K562 (cell line): ENCODE measurements around the gene USP15. TPM values are rescaled to one million over a fixed set of nuclear protein-coding genes. Genes with fewer than 3 reads are reported as not detected.

Source experiments
- ASH1L ChIP-seq: fragments of 450-650 bp; IDR thresholded peaks from 2 replicates; pipeline ENCODE4 v1.6.1; 2018; ENCODE audit warnings: borderline replicate concordance, mild to moderate bottlenecking, low read depth; ENCODE audit not compliant: partially characterized antibody
- DACH1 ChIP-seq: fragments of 450-650 bp; IDR thresholded peaks from 2 replicates; pipeline ENCODE4 v1.6.1; 2018; ENCODE audit not compliant: partially characterized antibody
- FOXK1 ChIP-seq: sonication (generic); formaldehyde crosslinking; IDR thresholded peaks from 2 replicates; pipeline ENCODE4 v1.8.0; 2022; ENCODE audit warnings: missing genetic modification reagents, mild to moderate bottlenecking, borderline replicate concordance
- HDGF ChIP-seq: fragments of 450-650 bp; IDR thresholded peaks from 2 replicates; pipeline ENCODE4 v1.6.1; 2016
- JUN ChIP-seq, 2 experiments: sonication (generic) in 1 of 2; formaldehyde crosslinking in 1 of 2; IDR thresholded peaks; 2 replicates each; pipeline versions ENCODE4 v1.6.1 to v1.8.0; 2012 to 2022; ENCODE audit warnings: borderline replicate concordance in 2 of 2, mild to moderate bottlenecking in 2 of 2, improper control_type of control experiment in 1 of 2, low read depth in 1 of 2, low read length in 1 of 2, missing genetic modification reagents in 1 of 2
- MECOM ChIP-seq: fragments of 250-450 bp; sonication (Bioruptor Pico); IDR thresholded peaks from 2 replicates; pipeline ENCODE4 v1.8.0; 2022; ENCODE audit warnings: inconsistent platforms
- NFRKB ChIP-seq: fragments of 450-650 bp; IDR thresholded peaks from 2 replicates; pipeline ENCODE4 v1.6.1; 2016; ENCODE audit warnings: low read depth
- NR2C1 ChIP-seq, 2 experiments: fragments of 450-650 bp; IDR thresholded peaks; 2 replicates each; pipeline ENCODE4 v1.6.1; 2017; ENCODE audit warnings: mild to moderate bottlenecking in 2 of 2, antibody characterized with exemption in 1 of 2, inconsistent platforms in 1 of 2, missing compliant biosample characterization in 1 of 2, missing genetic modification characterization in 1 of 2
- NR2F6 ChIP-seq: fragments of 450-650 bp; formaldehyde crosslinking; IDR thresholded peaks from 2 replicates; pipeline ENCODE4 v1.4.0; 2020; ENCODE audit warnings: mild to moderate bottlenecking
- PRPF4 ChIP-seq: fragments of 200-400 bp; formaldehyde crosslinking; IDR thresholded peaks from one replicate; pipeline ENCODE4 v1.6.1; 2017; ENCODE audit warnings: low read length, low read depth, mild to moderate bottlenecking; ENCODE audit not compliant: insufficient read depth, poor library complexity, severe bottlenecking
- PYGO2 ChIP-seq: fragments of 450-650 bp; IDR thresholded peaks from 2 replicates; pipeline ENCODE4 v1.6.1; 2016; ENCODE audit warnings: mild to moderate bottlenecking, missing genetic modification characterization, moderate library complexity, missing compliant biosample characterization
- RBM39 ChIP-seq: fragments of 200-400 bp; formaldehyde crosslinking; optimal IDR thresholded peaks from 2 replicates; pipeline ENCODE3; 2018; ENCODE audit warnings: low read depth, low read length
- SIX5 ChIP-seq, 2 experiments: IDR thresholded peaks; 2 replicates each; pipeline ENCODE4 v1.6.1; 2011; ENCODE audit warnings: low read length in 2 of 2, borderline replicate concordance in 1 of 2, low read depth in 1 of 2, mild to moderate bottlenecking in 1 of 2, moderate library complexity in 1 of 2; ENCODE audit not compliant: insufficient read depth in 1 of 2
- ZC3H4 ChIP-seq: sonication (generic); formaldehyde crosslinking; IDR thresholded peaks from 2 replicates; pipeline ENCODE4 v1.9.0; 2021; ENCODE audit warnings: missing genetic modification reagents, borderline replicate concordance
- ZNF140 ChIP-seq: fragments of 250-450 bp; sonication (Bioruptor Pico); IDR thresholded peaks from 2 replicates; pipeline ENCODE4 v1.8.0; 2021; ENCODE audit warnings: moderate library complexity, mild to moderate bottlenecking, inconsistent platforms
- ZNF239 ChIP-seq: fragments of 250-450 bp; sonication (Bioruptor Pico); IDR thresholded peaks from 2 replicates; pipeline ENCODE4 v1.4.0; 2020; ENCODE audit warnings: mild to moderate bottlenecking
- ZNF24 ChIP-seq: fragments of 450-650 bp; IDR thresholded peaks from 2 replicates; pipeline ENCODE4 v1.6.1; 2016
- ZNF507 ChIP-seq: conservative IDR thresholded peaks from 2 replicates; pipeline ENCODE4 v1.6.1; 2017; ENCODE audit warnings: missing genetic modification characterization, missing compliant biosample characterization
- ZNF561 ChIP-seq: fragments of 450-650 bp; formaldehyde crosslinking; conservative IDR thresholded peaks from 2 replicates; pipeline ENCODE4 v1.4.0; 2020; ENCODE audit warnings: mild to moderate bottlenecking, moderate library complexity
- ZSCAN29 ChIP-seq: fragments of 450-650 bp; IDR thresholded peaks from 2 replicates; pipeline ENCODE4 v1.6.1; 2017
- polyA plus RNA-seq, 8 experiments: library from polyadenylated mRNA; depleted of rRNA in 4 of 8; stranded (reverse) in 5 of 8; unstranded in 3 of 8; fragments of >200 nt; fragmentation: Nextera tagmentation in 2 of 8; fragmentation: Illumina TruSeq in 1 of 8; extraction: Ambion mirVana in 2 of 8; extraction: Trizol in 1 of 8; gene quantifications; 2 replicates each; pipeline versions ENCODE4 v1.2.1 to v1.2.3, GENCODE V29; 2011 to 2014; ENCODE audit warnings: inconsistent platforms in 1 of 8, missing spikeins in 1 of 8
- total RNA-seq, 7 experiments: library from RNA; depleted of rRNA in 6 of 7; stranded (reverse); fragments of >200 nt in 6 of 7; fragmentation: Illumina TruSeq in 2 of 7; extraction: Trizol in 2 of 7; gene quantifications; 2 replicates each; pipeline versions ENCODE4 v1.2.1 to v1.2.3, GENCODE V29; 2011 to 2021; ENCODE audit warnings: low replicate concordance in 1 of 7
- TF ChIP-seq, protein P1 (sequence below): fragments of 250-450 bp; sonication (Bioruptor Pico); IDR thresholded peaks from 2 replicates; pipeline ENCODE4 v1.8.0; 2021; ENCODE audit warnings: mild to moderate bottlenecking, moderate library complexity
- TF ChIP-seq, protein P2 (sequence below): fragments of 250-450 bp; sonication (Bioruptor Pico); IDR thresholded peaks from 2 replicates; pipeline ENCODE4 v1.9.0; 2021; ENCODE audit warnings: mild to moderate bottlenecking
- TF ChIP-seq, protein P3 (sequence below): sonication (generic); formaldehyde crosslinking; IDR thresholded peaks from 2 replicates; pipeline ENCODE4 v1.8.0; 2022; ENCODE audit warnings: missing genetic modification reagents, mild to moderate bottlenecking, borderline replicate concordance
- TF ChIP-seq, protein P4 (sequence below): sonication (generic); formaldehyde crosslinking; IDR thresholded peaks from 2 replicates; pipeline ENCODE4 v1.8.0; 2022; ENCODE audit warnings: mild to moderate bottlenecking, missing genetic modification reagents

Gene USP15
- total and polyA plus RNA-seq, 9 of the 15 experiments (the other 6 are each of a cell fraction or from before 2014, with no cell fraction given), result 140 to 272 (median 182) TPM

DNA sequence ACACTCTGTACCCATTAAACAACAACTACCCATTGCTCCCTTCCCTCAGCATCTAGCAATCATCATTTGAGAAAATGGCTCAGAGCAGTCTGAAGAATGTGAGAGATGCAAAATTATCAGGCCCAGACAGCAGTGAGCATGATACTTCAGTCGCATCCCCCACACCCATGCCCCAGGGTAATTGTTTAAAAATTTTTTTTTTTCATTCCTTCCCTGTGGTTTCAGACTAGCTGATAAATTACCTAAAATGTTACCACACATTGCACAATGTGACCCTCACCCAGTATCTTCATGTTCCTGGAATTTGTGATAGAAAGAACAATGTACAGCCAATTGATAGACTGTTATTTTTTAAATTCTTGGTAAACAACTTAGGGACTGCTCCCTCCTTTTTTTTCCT lies 11.3 kb upstream of the USP15 start (continued):
- TF ChIP-seq, protein P1, sequence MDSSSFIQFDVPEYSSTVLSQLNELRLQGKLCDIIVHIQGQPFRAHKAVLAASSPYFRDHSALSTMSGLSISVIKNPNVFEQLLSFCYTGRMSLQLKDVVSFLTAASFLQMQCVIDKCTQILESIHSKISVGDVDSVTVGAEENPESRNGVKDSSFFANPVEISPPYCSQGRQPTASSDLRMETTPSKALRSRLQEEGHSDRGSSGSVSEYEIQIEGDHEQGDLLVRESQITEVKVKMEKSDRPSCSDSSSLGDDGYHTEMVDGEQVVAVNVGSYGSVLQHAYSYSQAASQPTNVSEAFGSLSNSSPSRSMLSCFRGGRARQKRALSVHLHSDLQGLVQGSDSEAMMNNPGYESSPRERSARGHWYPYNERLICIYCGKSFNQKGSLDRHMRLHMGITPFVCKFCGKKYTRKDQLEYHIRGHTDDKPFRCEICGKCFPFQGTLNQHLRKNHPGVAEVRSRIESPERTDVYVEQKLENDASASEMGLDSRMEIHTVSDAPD (CRISPR knock-in tag), result no peak
- TF ChIP-seq, protein P2, sequence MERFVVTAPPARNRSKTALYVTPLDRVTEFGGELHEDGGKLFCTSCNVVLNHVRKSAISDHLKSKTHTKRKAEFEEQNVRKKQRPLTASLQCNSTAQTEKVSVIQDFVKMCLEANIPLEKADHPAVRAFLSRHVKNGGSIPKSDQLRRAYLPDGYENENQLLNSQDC (CRISPR knock-in tag), result no peak
- TF ChIP-seq ASH1L, result no peak
- no peak for TF ChIP-seq ZNF140 (CRISPR knock-in tag)
- TF ChIP-seq SIX5 (IDR thresholded peaks at IDR 0.05; ENCODE audit: borderline replicate concordance in 1 of 2, insufficient read depth in 1 of 2, low read depth in 1 of 2, low read length in 2 of 2), result no peak
- no peak for TF ChIP-seq HDGF
- TF ChIP-seq RBM39, result no peak
- TF ChIP-seq NR2F6 (CRISPR knock-in tag), result no peak
- TF ChIP-seq ZNF561, result no peak
- no peak for TF ChIP-seq PRPF4
- no peak for TF ChIP-seq NFRKB
- peak; percentile 36 for TF ChIP-seq DACH1
- no peak for TF ChIP-seq ZNF239 (CRISPR knock-in tag)
- TF ChIP-seq ZSCAN29, result no peak
- no peak for TF ChIP-seq ZC3H4
- no peak for TF ChIP-seq ZNF507
- TF ChIP-seq, protein P3, sequence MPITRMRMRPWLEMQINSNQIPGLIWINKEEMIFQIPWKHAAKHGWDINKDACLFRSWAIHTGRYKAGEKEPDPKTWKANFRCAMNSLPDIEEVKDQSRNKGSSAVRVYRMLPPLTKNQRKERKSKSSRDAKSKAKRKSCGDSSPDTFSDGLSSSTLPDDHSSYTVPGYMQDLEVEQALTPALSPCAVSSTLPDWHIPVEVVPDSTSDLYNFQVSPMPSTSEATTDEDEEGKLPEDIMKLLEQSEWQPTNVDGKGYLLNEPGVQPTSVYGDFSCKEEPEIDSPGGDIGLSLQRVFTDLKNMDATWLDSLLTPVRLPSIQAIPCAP, result no peak
- TF ChIP-seq ZNF24, result peak; percentile 31; the same call in 1 of the 2 replicates
- TF ChIP-seq NR2C1 (IDR thresholded peaks at IDR 0.05), result no peak
- TF ChIP-seq NR2C1 (tag; IDR thresholded peaks at IDR 0.05), result peak; percentile 10; the same call in 1 of the 2 replicates
- TF ChIP-seq MECOM (CRISPR knock-in tag), result peak; percentile 84
- no peak for TF ChIP-seq JUN (IDR thresholded peaks at IDR 0.05; ENCODE audit: borderline replicate concordance, low read depth, low read length)
- no peak for TF ChIP-seq JUN (CRISPR knock-in tag; IDR thresholded peaks at IDR 0.05; ENCODE audit: borderline replicate concordance)
- TF ChIP-seq, protein P4, sequence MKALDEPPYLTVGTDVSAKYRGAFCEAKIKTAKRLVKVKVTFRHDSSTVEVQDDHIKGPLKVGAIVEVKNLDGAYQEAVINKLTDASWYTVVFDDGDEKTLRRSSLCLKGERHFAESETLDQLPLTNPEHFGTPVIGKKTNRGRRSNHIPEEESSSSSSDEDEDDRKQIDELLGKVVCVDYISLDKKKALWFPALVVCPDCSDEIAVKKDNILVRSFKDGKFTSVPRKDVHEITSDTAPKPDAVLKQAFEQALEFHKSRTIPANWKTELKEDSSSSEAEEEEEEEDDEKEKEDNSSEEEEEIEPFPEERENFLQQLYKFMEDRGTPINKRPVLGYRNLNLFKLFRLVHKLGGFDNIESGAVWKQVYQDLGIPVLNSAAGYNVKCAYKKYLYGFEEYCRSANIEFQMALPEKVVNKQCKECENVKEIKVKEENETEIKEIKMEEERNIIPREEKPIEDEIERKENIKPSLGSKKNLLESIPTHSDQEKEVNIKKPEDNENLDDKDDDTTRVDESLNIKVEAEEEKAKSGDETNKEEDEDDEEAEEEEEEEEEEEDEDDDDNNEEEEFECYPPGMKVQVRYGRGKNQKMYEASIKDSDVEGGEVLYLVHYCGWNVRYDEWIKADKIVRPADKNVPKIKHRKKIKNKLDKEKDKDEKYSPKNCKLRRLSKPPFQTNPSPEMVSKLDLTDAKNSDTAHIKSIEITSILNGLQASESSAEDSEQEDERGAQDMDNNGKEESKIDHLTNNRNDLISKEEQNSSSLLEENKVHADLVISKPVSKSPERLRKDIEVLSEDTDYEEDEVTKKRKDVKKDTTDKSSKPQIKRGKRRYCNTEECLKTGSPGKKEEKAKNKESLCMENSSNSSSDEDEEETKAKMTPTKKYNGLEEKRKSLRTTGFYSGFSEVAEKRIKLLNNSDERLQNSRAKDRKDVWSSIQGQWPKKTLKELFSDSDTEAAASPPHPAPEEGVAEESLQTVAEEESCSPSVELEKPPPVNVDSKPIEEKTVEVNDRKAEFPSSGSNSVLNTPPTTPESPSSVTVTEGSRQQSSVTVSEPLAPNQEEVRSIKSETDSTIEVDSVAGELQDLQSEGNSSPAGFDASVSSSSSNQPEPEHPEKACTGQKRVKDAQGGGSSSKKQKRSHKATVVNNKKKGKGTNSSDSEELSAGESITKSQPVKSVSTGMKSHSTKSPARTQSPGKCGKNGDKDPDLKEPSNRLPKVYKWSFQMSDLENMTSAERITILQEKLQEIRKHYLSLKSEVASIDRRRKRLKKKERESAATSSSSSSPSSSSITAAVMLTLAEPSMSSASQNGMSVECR, result no peak
- no peak for TF ChIP-seq PYGO2 (tag)
- TF ChIP-seq FOXK1 (CRISPR knock-in tag), result no peak
